Activated CD4-positive, alpha-beta T cell treated with anti-CD3 and anti-CD28 coated beads, Interleukin-2, amount 10 ng/mL, durations not matched to agents 24 days and 14 days (primary cell): ENCODE results near the gene KSR2. TPM values are rescaled to one million over a fixed set of nuclear protein-coding genes. Genes with fewer than 3 reads are reported as not detected.
"Not testable (repeated sequence)": the region's sequence is repeated elsewhere in the genome, so short reads cannot be mapped to it uniquely, and the experiment has no call there.

Source experiments
- DNase-seq: peaks from one replicate; pipeline ENCODE4 v3.0.0; 2022
- H3K27ac Mint-ChIP-seq: one replicate; pipeline ENCODE4 v1.8.0; 2022; ENCODE audit warnings: mild to moderate bottlenecking, mixed read lengths
- H3K27me3 Mint-ChIP-seq: one replicate; pipeline ENCODE4 v1.8.0; 2022; ENCODE audit warnings: mixed read lengths
- H3K36me3 Mint-ChIP-seq: one replicate; pipeline ENCODE4 v1.8.0; 2022; ENCODE audit warnings: low read depth, mild to moderate bottlenecking, mixed read lengths
- H3K4me1 Mint-ChIP-seq: one replicate; pipeline ENCODE4 v1.8.0; 2021; ENCODE audit warnings: mixed read lengths
- H3K4me3 Mint-ChIP-seq: one replicate; pipeline ENCODE4 v1.8.0; 2022; ENCODE audit warnings: mild to moderate bottlenecking, moderate library complexity, mixed read lengths
- H3K9me3 Mint-ChIP-seq: one replicate; pipeline ENCODE4 v1.8.0; 2021; ENCODE audit warnings: mixed read lengths
- intact Hi-C: fragments of 100-400 bp; cut with micrococcal nuclease; formaldehyde crosslinking; loops from one replicate; pipeline ENCODE4 v1.15.1; 2023
- total RNA-seq: library from RNA; stranded (reverse); gene quantifications from 2 replicates; pipeline ENCODE4 v1.2.3, GENCODE V29; 2022

The KSR2 gene
- total RNA-seq, 1 donor from 2014 or later = 0.02 TPM

DNA sequence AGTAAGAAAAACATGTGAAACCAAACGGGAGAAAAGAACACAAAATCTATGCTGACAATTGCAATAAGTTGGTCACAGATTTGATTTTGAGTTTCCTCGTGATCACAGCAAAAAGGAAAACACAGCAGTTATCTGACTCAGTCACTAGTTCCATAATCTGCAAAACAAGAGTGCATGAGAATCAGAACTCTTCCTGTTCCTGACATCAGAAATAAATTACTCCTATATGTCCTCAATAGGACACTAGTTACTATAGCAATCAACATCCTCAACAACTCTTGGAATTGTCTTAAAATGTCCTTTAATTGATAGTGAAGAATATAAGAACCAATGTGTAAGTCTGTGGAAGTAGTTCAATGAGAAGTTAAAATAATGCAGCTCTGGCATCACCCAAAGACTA, 339.3 kb downstream of the KSR2 start:
- Mint-ChIP-seq H3K9me3 (peaks cover 15% of the 10 kb centered on the region), H3K4me3 (no peak overlapping the region), H3K36me3 (no peaks in the 10 kb centered on the region)

DNA sequence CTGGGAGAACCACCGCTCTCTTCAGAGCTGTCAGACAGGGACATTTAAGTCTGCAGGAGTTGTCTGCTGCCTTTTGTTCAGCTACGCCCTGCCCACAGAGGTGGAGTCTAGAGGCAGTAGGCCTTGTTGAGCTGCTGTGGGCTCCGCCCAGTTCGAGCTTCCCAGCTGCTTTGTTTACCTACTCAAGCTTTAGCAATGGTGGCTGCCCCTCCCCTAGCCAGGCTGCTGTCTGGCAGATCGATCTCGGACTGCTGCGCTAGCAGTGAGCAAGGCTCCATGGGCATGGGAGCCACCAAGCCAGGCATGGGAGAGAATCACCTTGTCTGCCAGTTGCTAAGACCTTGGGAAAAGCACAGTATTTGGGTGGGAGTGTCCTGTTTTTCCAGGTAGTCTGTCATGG, 340.1 kb downstream of the KSR2 start:
- H3K4me1 Mint-ChIP-seq, H3K36me3 Mint-ChIP-seq, DNase-seq, H3K27me3 Mint-ChIP-seq, H3K27ac Mint-ChIP-seq, intact Hi-C loops, H3K4me3 Mint-ChIP-seq: not testable (repeated sequence)
- H3K9me3 Mint-ChIP-seq = peaks cover 16% of the 10 kb centered on the region

More for the DNA sequence above, 339.3 kb downstream of the KSR2 start:
- DNase-seq = no peak
- Mint-ChIP-seq H3K4me1 (no peaks in the 10 kb centered on the region), H3K27ac (no peak overlapping the region), H3K27me3 (no peaks in the 10 kb centered on the region)
- intact Hi-C loops = no loop called here

DNA sequence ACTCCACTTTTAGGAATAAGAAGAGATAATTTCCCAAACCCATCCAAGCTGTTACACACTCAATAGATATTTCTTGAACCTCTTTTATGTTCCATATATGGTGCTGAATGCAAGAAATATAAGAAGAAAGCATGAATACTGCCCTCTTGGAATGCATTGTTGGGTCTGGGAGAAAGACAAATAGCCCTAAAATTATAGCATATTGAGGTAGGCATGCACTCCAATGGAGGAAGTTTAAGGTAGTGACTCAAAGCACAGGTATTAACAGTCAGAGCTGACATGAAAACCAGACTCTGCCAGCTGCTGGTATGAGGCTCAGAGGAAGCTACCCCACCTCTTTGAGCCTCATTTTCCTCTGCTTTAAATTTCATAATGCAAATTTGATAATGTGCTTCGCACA, 346.0 kb downstream of the KSR2 start:
- H3K27ac Mint-ChIP-seq = no peak overlapping the region
- H3K36me3 Mint-ChIP-seq = no peaks in the 10 kb centered on the region
- no peaks in the 10 kb centered on the region for H3K27me3 Mint-ChIP-seq
- no peaks in the 10 kb centered on the region for H3K4me1 Mint-ChIP-seq
- peaks cover 25% of the 10 kb centered on the region for H3K9me3 Mint-ChIP-seq
- intact Hi-C loops = no loop called here
- H3K4me3 Mint-ChIP-seq = no peak overlapping the region
- DNase-seq = no peak

DNA sequence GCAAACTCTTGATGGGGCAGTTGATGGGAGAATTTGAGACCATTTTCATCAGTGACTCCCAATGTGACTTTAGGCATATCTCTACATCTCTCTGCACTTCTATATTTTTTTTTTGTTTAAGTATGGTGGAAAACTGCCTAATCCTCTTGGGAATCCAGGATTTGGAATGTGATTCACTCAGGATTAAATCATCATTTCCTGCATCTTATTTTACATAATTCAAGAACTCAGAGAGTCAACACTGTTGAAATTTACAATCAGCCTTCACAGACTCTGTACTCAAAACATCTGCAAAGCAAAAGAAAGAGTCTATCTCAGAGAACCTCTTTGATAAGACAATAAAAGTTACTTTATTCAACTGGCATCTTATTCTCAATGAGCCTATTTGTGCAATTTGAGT, 346.7 kb downstream of the KSR2 start:
- Mint-ChIP-seq H3K4me3 (no peak overlapping the region), H3K27ac (no peak overlapping the region), H3K4me1 (no peaks in the 10 kb centered on the region), H3K27me3 (no peaks in the 10 kb centered on the region), H3K36me3 (no peaks in the 10 kb centered on the region), H3K9me3 (peaks cover 25% of the 10 kb centered on the region)
- intact Hi-C loops = no loop called here
- no peak for DNase-seq

DNA sequence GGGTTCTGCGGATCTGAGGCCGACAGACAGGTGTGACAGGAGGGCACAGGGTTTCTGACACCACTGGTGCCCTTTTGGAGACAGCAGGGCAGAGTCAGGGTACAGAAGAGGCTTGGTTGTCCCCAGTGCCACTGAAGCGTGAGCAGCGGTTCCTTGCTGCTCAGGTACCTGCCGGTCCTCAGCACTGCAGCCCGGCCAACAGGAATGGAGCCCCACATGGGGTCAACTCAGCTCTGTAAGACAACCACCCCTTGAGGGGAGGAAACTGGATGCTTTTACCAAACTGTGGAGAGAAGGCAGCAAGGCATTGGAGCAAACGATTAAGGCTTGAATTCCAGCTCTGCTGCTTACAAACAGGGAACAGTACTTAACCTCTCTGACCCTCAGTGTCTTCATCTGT, 361.0 kb downstream of the KSR2 start:
- H3K27ac Mint-ChIP-seq = no peak overlapping the region
- no peaks in the 10 kb centered on the region for H3K36me3 Mint-ChIP-seq
- H3K9me3 Mint-ChIP-seq = no peaks in the 10 kb centered on the region
- no peaks in the 10 kb centered on the region for H3K27me3 Mint-ChIP-seq
- H3K4me1 Mint-ChIP-seq = no peaks in the 10 kb centered on the region
- intact Hi-C loops = no loop called here
- H3K4me3 Mint-ChIP-seq = no peak overlapping the region
- no peak for DNase-seq

DNA sequence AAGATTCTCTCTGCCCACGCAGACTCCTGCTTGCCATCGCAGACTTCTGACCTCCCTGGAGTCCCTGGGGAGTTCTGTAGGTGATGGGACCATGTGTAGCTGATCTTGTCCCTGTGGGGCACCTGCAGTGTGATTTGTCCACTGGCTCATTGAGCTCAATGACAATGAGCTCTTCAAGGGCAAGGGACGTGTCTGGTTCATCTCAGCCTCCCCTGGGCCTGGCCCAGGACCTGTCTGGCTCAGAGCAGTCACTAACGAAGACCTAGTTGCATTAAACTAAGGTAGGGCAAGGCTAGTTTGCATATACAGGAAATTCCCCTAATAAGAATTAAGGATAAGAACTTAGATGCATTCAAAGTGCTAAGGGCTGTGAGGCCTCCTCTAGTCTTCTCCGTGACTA, 361.8 kb downstream of the KSR2 start:
- intact Hi-C loops = no loop called here
- Mint-ChIP-seq H3K4me1 (no peaks in the 10 kb centered on the region), H3K27ac (no peak overlapping the region), H3K27me3 (no peaks in the 10 kb centered on the region), H3K4me3 (no peak overlapping the region), H3K9me3 (no peaks in the 10 kb centered on the region), H3K36me3 (no peaks in the 10 kb centered on the region)
- DNase-seq = no peak

DNA sequence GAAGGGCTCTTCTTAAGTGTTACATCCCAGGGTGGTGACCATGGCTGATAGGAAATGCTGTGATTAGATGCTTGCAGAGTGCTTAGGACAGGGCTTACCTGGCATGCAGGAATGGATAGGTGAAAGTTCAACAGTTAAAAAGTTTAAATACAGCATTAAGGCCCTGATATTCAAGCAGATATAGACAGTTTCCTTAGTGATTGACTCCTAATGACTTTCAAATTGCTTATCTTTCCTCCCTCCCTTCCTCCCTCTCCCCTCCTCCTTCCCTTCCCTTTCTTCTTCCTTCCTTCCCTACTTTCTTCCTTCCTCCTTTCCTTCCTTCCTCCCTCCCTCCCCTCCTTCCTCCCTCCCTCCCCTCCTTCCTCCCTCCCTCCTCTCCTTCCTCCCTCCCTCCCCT, 362.8 kb downstream of the KSR2 start:
- Mint-ChIP-seq H3K36me3 (no peaks in the 10 kb centered on the region), H3K27ac (no peak overlapping the region), H3K9me3 (no peaks in the 10 kb centered on the region), H3K27me3 (no peaks in the 10 kb centered on the region), H3K4me1 (no peaks in the 10 kb centered on the region), H3K4me3 (no peak overlapping the region)
- no peak for DNase-seq
- intact Hi-C loops = no loop called here

DNA sequence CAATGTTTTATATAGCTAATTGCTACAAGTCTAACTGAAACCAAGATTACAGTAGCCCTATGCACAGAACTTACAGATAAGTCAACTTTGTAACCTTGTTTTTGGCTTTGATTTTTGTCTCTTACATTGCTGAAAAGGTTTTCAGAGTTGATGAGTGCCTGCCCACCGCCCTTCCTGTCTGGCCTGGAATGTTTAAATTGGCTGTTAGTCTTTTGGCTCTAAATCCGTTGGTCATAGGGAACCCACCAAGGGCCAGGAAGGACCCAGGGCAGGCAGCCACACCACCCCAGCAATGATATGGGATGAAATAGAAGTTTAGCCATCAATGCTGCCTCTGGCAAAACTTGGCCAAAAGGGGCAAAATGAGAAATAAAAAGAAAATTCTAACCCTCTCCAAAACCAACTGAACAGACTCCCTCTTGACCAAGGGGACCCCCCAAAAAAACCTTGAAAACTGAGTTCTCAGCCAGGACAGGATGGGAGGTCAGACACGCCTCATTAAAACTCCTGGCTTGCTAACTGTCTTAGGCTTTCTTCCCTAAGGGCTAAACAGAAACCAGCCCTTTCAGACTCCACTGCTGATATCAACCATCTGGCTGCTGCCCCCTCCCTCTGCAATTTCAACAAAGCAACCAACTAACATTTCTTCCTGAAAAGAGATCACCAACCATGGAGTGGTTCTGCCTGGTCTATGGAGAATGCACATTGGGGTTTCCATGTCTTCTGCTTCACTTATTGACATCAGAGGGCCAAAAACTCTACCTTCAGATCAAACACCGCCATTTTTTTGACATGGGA, 365.3 kb downstream of the KSR2 start:
- no peaks in the 10 kb centered on the region for H3K4me1 Mint-ChIP-seq
- H3K27ac Mint-ChIP-seq = no peak overlapping the region
- H3K9me3 Mint-ChIP-seq = no peaks in the 10 kb centered on the region
- DNase-seq = no peak
- H3K4me3 Mint-ChIP-seq = no peak overlapping the region
- H3K36me3 Mint-ChIP-seq = no peaks in the 10 kb centered on the region
- H3K27me3 Mint-ChIP-seq = no peaks in the 10 kb centered on the region
- intact Hi-C loops = no loop called here

DNA sequence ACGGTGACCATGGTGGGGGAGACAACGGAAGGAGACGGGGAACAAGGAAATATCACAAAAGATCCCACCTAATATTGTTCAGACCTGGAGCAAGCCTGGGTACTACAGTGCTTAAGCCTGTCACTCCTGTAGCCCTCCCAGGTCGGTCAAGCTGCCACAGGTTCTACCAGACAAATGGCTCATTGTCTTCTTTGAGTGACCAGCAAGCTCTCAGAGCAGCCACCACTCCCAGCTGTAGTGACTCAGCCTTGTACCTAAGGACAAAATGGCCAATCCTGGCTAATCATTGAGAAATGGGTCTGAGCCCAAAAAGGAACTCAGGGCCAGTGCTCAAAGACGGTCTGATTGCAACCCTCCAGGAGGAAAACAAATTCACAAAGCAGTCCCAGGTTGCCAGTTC, 368.9 kb downstream of the KSR2 start:
- no peaks in the 10 kb centered on the region for H3K27me3 Mint-ChIP-seq
- no peaks in the 10 kb centered on the region for H3K9me3 Mint-ChIP-seq
- no peak overlapping the region for H3K4me3 Mint-ChIP-seq
- no peak overlapping the region for H3K27ac Mint-ChIP-seq
- no peaks in the 10 kb centered on the region for H3K4me1 Mint-ChIP-seq
- H3K36me3 Mint-ChIP-seq = no peaks in the 10 kb centered on the region
- intact Hi-C loops = no loop called here
- no peak for DNase-seq

DNA sequence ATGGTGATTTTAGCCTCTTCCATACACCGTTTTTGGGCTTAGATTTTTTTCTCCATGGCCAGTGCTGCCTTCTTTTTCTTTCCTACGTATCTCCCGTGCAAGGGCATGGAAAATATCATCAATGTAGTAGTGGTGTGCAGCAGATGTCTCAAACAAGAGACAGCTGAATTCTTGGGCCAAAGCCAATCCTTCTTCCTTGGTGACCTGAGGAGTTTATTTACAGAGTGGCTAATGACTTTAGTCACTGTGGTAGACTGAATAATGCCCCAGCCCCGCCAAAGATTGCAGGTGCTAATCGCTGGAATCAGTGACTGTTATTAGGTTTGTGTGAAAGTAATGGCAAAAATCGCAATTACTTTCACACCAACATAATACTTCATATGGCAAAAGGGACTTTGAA, 371.8 kb downstream of the KSR2 start:
- Mint-ChIP-seq H3K4me1 (no peaks in the 10 kb centered on the region), H3K27me3 (no peaks in the 10 kb centered on the region), H3K9me3 (no peaks in the 10 kb centered on the region), H3K4me3 (no peak overlapping the region), H3K36me3 (no peaks in the 10 kb centered on the region), H3K27ac (no peak overlapping the region)
- DNase-seq = no peak
- intact Hi-C loops = no loop called here

DNA sequence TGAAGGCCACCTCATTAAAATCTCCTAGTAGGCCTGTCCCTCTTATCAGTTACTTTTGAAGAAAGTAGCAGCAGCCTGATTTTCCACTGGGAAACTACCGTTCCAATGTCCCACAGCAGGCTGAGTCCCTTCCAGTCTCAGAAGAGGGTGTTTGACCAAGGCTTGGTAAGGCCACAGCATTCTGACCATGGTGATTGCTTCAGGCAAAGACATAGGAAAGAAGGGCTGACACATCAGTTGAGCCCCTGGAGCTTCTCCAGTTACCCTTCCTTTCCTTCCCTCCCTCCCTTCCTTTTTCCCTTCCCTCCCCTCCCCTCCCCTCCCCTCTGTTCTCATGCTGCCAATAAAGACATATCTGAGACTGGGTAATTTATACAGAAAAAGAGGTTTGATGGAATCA, 373.0 kb downstream of the KSR2 start:
- intact Hi-C loops = no loop called here
- no peaks in the 10 kb centered on the region for H3K36me3 Mint-ChIP-seq
- no peak overlapping the region for H3K27ac Mint-ChIP-seq
- no peaks in the 10 kb centered on the region for H3K4me1 Mint-ChIP-seq
- no peak for DNase-seq
- no peaks in the 10 kb centered on the region for H3K9me3 Mint-ChIP-seq
- no peaks in the 10 kb centered on the region for H3K27me3 Mint-ChIP-seq
- H3K4me3 Mint-ChIP-seq = no peak overlapping the region

DNA sequence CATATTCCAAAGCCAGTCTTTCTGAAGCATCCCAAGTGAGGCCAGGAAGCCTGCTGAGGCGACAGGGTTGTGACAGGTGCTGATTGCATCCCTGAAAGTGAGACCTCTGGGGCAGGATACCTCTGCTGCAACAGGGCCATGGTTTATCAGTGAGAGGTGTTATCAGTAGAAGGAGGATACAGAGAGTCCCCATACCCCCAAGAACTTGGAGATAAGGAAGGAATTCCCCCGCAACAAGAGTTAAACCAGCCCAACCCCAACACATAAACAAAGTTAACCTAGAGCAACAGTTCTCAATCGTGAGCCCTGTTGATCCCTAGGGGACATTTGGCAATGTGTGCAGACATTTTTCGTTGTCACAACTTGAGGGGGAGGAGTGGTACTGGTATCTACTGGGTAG, 374.3 kb downstream of the KSR2 start:
- Mint-ChIP-seq H3K9me3 (no peaks in the 10 kb centered on the region), H3K4me1 (no peaks in the 10 kb centered on the region), H3K27ac (no peak overlapping the region), H3K36me3 (no peaks in the 10 kb centered on the region), H3K4me3 (no peak overlapping the region), H3K27me3 (no peaks in the 10 kb centered on the region)
- intact Hi-C loops = no loop called here
- DNase-seq = no peak

DNA sequence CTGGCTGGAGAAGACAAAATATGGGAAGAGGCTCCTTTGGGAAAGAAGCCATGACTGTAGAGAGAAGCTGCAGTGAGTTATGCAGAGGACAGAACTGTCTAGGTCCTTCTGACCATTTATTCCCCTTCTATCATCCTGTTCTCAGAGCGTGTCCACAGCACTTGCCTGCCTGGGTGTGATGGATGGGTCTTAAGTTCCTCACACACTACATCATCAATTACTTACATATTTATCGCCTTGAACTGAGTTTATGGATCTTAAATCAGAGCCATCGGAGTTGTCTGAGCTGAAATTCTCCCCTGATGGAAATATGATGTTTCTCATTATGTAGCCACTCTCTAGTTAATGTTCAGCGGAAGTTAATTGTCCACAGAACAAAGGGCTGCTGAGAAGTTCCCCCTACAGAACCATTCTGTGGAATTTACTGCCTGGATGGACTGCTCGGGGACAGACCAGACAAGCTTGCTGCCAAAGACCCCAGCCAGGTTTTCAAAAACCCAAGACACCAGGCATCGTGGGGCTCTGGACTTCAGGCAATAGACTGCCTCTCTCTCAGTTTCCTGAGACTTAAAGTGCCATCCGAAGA, 374.9 kb downstream of the KSR2 start:
- Mint-ChIP-seq H3K9me3 (no peaks in the 10 kb centered on the region), H3K36me3 (no peaks in the 10 kb centered on the region), H3K4me1 (no peaks in the 10 kb centered on the region), H3K27ac (no peak overlapping the region), H3K27me3 (no peaks in the 10 kb centered on the region), H3K4me3 (no peak overlapping the region)
- intact Hi-C loops = no loop called here
- no peak for DNase-seq

DNA sequence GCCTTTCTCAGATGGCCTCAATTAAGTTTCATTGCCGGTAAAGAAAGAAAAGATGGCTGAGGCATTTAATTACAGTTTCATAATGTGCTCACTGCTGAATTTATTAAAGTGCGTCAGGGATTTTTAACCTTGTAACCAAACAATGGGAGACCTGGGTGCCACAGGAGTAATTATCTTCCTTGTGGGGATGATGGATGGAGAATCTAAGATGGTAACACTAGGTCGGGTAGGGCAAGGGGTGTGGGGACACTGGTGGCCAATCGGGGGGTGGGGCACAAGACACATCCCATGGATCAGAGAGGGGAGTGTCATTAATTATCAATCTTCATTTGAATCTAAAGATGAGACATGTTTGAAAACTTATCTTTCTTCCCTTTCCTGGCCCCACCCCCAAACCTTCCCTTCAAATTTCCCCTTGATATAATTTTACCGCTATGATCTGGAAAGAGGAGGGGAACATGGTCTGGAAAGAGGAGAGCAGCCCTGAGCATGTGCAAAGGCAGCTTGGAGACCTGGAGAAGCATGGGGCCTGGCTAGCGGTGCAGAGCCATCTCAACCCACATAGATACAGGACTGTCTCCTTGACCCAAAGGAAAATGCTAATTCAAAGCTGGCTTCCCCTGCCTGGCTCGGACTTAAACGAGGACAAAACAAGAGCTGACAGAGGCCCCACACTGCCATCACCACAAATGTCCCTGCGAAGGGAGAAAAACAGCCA, 376.0 kb downstream of the KSR2 start:
- H3K4me3 Mint-ChIP-seq = no peak overlapping the region
- intact Hi-C loops = no loop called here
- no peaks in the 10 kb centered on the region for H3K4me1 Mint-ChIP-seq

More for the DNA sequence above, 376.0 kb downstream of the KSR2 start:
- Mint-ChIP-seq H3K9me3 (no peaks in the 10 kb centered on the region), H3K27ac (no peak overlapping the region), H3K36me3 (no peaks in the 10 kb centered on the region), H3K27me3 (no peaks in the 10 kb centered on the region)
- DNase-seq = no peak
